SK-N-SH (cell line): ENCODE measurements around the gene ZNF609. TPM values are rescaled to one million over a fixed set of nuclear protein-coding genes. Genes with fewer than 3 reads are reported as not detected.

Experiments
- CTCF ChIA-PET: fragments of 300-600, 350-600 bp; formaldehyde crosslinking; extraction: SDS; loops from one replicate; lab custom pipeline; 2021; lab: Yijun Ruan, JAX
- POLR2A ChIA-PET: fragments of 350-600 bp; sonication (Branson Sonifier 250); formaldehyde crosslinking; extraction: SDS; loops from one replicate; lab custom pipeline; 2020; ENCODE audit warnings: antibody characterized with exemption, inconsistent platforms; lab: Yijun Ruan, JAX
- DNase-seq: peaks from one replicate; pipeline ENCODE4 v3.0.0; 2012
- H2AFZ ChIP-seq: fragments of 200-600 bp; sonication (generic); 2 replicates; pipeline ENCODE4 v1.8.1; 2016; ENCODE audit warnings: antibody characterized with exemption, mild to moderate bottlenecking, low read depth
- H3F3A ChIP-seq: fragments of 200-600 bp; sonication (generic); replicated peaks from 2 replicates; pipeline ENCODE3; 2016; ENCODE audit warnings: antibody characterized with exemption, mild to moderate bottlenecking; ENCODE audit not compliant: insufficient read depth
- H3K27ac ChIP-seq, 2 experiments: fragments of 200-500 bp in 1 of 2; fragments of 200-600 bp in 1 of 2; sonication (Bioruptor generic) in 1 of 2; sonication (generic), shearing (Covaris generic) in 1 of 2; 2 replicates each; pipeline versions ENCODE4 v1.5.1 to v1.6.1; 2014 to 2016; ENCODE audit warnings: low read depth in 2 of 2, inconsistent platforms in 1 of 2, low read length in 1 of 2, mild to moderate bottlenecking in 1 of 2, mixed read lengths in 1 of 2
- H3K27me3 ChIP-seq: fragments of 200-600 bp; sonication (generic), shearing (Covaris generic); 2 replicates; pipeline ENCODE4 v1.6.1; 2016; ENCODE audit warnings: mixed run types; ENCODE audit not compliant: insufficient read depth
- H3K36me3 ChIP-seq, 2 experiments: fragments of 200-500 bp in 1 of 2; fragments of 200-600 bp in 1 of 2; sonication (Bioruptor generic) in 1 of 2; sonication (generic) in 1 of 2; replicated peaks in 1 of 2; 2 replicates each; pipeline versions ENCODE3 to v1.5.1; 2014 to 2016; ENCODE audit warnings: low read length in 1 of 2, mild to moderate bottlenecking in 1 of 2; ENCODE audit not compliant: insufficient read depth in 2 of 2, control insufficient read depth in 1 of 2
- H3K4me1 ChIP-seq, 2 experiments: fragments of 200-500 bp in 1 of 2; fragments of 200-600 bp in 1 of 2; sonication (Bioruptor generic) in 1 of 2; sonication (generic), shearing (Covaris generic) in 1 of 2; 2 replicates each; pipeline versions ENCODE4 v1.5.1 to v1.6.1; 2014 to 2016; ENCODE audit warnings: low read depth in 1 of 2, low read length in 1 of 2, mixed run types in 1 of 2; ENCODE audit not compliant: insufficient read depth in 2 of 2, control insufficient read depth in 1 of 2
- H3K4me2 ChIP-seq: fragments of 200-600 bp; sonication (generic), shearing (Covaris generic); 2 replicates; pipeline ENCODE4 v1.6.1; 2017; ENCODE audit warnings: mixed run types
- H3K4me3 ChIP-seq, 2 experiments: fragments of 200-500 bp in 1 of 2; fragments of 200-600 bp in 1 of 2; sonication (Bioruptor generic) in 1 of 2; sonication (generic), shearing (Covaris generic) in 1 of 2; 2 replicates each; pipeline versions ENCODE4 v1.5.1 to v1.8.1; 2014 to 2016; ENCODE audit warnings: low read depth in 2 of 2, inconsistent platforms in 1 of 2, low read length in 1 of 2, mild to moderate bottlenecking in 1 of 2, mixed read lengths in 1 of 2, moderate library complexity in 1 of 2
- H3K79me2 ChIP-seq: fragments of 200-600 bp; sonication (generic); 2 replicates; pipeline ENCODE4 v1.8.1; 2017; ENCODE audit warnings: mild to moderate bottlenecking; ENCODE audit not compliant: insufficient read depth
- H3K9ac ChIP-seq: fragments of 200-600 bp; sonication (generic); 2 replicates; pipeline ENCODE4 v1.6.1; 2017; ENCODE audit warnings: mixed run types
- H3K9me2 ChIP-seq: fragments of 200-600 bp; sonication (generic); 2 replicates; pipeline ENCODE4 v1.6.1; 2017; ENCODE audit warnings: mixed run types
- H3K9me3 ChIP-seq: fragments of 200-600 bp; sonication (generic); 2 replicates; pipeline ENCODE4 v1.6.1; 2017; ENCODE audit warnings: mixed run types, mild to moderate bottlenecking, moderate library complexity
- H4K20me1 ChIP-seq: fragments of 200-600 bp; sonication (generic); 2 replicates; pipeline ENCODE4 v1.6.1; 2017; ENCODE audit warnings: mild to moderate bottlenecking, mixed run types; ENCODE audit not compliant: insufficient read depth
- ELF1 ChIP-seq: IDR thresholded peaks from 2 replicates; pipeline ENCODE4 v1.4.0; 2012
- FOXM1 ChIP-seq: IDR thresholded peaks from 2 replicates; pipeline ENCODE4 v1.4.0; 2012; ENCODE audit warnings: low read depth, mild to moderate bottlenecking
- GABPA ChIP-seq: IDR thresholded peaks from 2 replicates; pipeline ENCODE4 v1.4.0; 2012; ENCODE audit warnings: low read depth, mild to moderate bottlenecking
- JUND ChIP-seq: IDR thresholded peaks from 2 replicates; pipeline ENCODE4 v1.4.0; 2012
- MEF2A ChIP-seq: IDR thresholded peaks from 2 replicates; pipeline ENCODE4 v1.4.0; 2012; ENCODE audit warnings: low read depth, borderline replicate concordance
- MXI1 ChIP-seq: IDR thresholded peaks from 2 replicates; pipeline ENCODE4 v1.6.1; 2012; ENCODE audit warnings: mild to moderate bottlenecking, low read depth, low read length, improper control_type of control experiment
- NFIC ChIP-seq: IDR thresholded peaks from 2 replicates; pipeline ENCODE4 v1.4.0; 2012; ENCODE audit warnings: borderline replicate concordance
- NRF1 ChIP-seq: IDR thresholded peaks from 2 replicates; pipeline ENCODE4 v1.6.1; 2012; ENCODE audit warnings: low read depth, mild to moderate bottlenecking, low read length
- POLR2AphosphoS5 ChIP-seq: IDR thresholded peaks from 2 replicates; pipeline ENCODE4 v1.6.1; 2012; ENCODE audit warnings: low read depth, low read length
- SMC3 ChIP-seq: IDR thresholded peaks from 2 replicates; pipeline ENCODE4 v1.6.1; 2012; ENCODE audit warnings: low read depth, low read length, improper control_type of control experiment
- TEAD4 ChIP-seq: IDR thresholded peaks from 2 replicates; pipeline ENCODE4 v1.4.0; 2012; ENCODE audit warnings: mild to moderate bottlenecking, borderline replicate concordance; ENCODE audit not compliant: insufficient read depth
- WGBS: methylation state at CpG from one replicate; pipeline ENCODE4 v1.1.6; 2017; ENCODE audit warnings: low lambda C conversion rate; 5-methylcytosine and 5-hydroxymethylcytosine counted together
- polyA plus RNA-seq, 3 experiments: library from polyadenylated mRNA; depleted of rRNA; stranded (reverse); fragments of >200 nt; gene quantifications; 2 replicates each; pipeline ENCODE4 v1.2.3, GENCODE V29; 2012
- TF ChIP-seq, protein P1 (sequence below): IDR thresholded peaks from 2 replicates; pipeline ENCODE4 v1.4.0; 2012; ENCODE audit warnings: low read depth, borderline replicate concordance
- TF ChIP-seq, protein P2 (sequence below): IDR thresholded peaks from 2 replicates; pipeline ENCODE4 v1.6.1; 2012; ENCODE audit warnings: mild to moderate bottlenecking, low read depth, low read length, moderate library complexity
- TF ChIP-seq, protein P3 (sequence below): IDR thresholded peaks from 2 replicates; pipeline ENCODE4 v1.4.0; 2012; ENCODE audit warnings: low read depth
- TF ChIP-seq, protein P4 (sequence below): IDR thresholded peaks from 2 replicates; pipeline ENCODE4; 2012

Gene ZNF609
- polyA plus RNA-seq, 1 of the 3 experiments (the other 2 are of a cell fraction): 12.6 TPM

DNA sequence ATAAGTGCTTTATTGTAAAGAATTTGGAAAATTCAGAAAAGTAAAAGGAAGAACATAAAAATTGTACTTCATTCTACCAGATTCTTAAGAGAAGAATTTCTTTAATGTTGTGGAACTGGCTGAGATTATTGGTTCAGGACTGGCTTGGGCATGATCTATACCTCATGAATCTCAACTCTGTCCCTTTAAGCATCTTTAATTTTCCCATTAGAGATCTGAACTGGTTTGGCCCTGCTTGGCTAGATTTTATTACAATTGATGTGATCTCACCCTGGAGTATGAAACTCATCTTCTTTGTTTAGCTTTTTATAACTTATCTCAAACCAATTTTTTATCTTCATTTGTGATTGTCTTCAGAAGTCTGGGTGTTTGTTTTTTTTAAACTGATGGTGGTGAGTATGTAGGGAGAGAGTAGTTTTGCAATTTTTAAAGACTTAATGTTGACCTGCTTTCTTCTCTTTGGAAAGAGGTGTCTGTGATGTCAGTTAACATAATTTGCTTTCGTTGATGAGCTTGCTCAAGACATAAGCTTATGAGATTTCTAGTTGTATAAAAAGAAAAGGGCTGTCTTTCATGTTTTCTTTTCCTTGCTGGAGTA, 61.9 kb downstream of the ZNF609 start (continued):
- no peak for TF ChIP-seq FOXM1
- TF ChIP-seq, protein P1, sequence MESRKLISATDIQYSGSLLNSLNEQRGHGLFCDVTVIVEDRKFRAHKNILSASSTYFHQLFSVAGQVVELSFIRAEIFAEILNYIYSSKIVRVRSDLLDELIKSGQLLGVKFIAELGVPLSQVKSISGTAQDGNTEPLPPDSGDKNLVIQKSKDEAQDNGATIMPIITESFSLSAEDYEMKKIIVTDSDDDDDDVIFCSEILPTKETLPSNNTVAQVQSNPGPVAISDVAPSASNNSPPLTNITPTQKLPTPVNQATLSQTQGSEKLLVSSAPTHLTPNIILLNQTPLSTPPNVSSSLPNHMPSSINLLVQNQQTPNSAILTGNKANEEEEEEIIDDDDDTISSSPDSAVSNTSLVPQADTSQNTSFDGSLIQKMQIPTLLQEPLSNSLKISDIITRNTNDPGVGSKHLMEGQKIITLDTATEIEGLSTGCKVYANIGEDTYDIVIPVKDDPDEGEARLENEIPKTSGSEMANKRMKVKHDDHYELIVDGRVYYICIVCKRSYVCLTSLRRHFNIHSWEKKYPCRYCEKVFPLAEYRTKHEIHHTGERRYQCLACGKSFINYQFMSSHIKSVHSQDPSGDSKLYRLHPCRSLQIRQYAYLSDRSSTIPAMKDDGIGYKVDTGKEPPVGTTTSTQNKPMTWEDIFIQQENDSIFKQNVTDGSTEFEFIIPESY: no peak

DNA sequence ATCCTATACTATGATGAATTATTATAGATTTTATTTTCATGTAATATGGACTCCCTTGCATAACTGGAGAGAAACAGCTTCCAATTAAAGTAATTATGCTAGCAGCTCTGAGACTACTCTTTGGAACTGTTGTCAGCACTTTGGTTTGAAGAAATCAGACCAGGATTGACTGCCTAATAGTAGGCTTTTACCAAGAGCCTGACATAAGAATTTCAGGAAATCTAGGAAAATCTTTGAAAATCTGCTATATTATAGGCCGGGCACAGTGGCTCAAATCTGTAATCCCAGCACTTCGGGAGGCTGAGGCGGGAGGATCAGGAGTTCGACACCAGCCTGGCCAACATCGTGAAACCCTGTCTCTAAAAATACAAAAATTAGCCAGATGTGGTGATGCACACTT, 62.9 kb downstream of the ZNF609 start:
- no peak for TF ChIP-seq NFIC
- TF ChIP-seq, protein P2, sequence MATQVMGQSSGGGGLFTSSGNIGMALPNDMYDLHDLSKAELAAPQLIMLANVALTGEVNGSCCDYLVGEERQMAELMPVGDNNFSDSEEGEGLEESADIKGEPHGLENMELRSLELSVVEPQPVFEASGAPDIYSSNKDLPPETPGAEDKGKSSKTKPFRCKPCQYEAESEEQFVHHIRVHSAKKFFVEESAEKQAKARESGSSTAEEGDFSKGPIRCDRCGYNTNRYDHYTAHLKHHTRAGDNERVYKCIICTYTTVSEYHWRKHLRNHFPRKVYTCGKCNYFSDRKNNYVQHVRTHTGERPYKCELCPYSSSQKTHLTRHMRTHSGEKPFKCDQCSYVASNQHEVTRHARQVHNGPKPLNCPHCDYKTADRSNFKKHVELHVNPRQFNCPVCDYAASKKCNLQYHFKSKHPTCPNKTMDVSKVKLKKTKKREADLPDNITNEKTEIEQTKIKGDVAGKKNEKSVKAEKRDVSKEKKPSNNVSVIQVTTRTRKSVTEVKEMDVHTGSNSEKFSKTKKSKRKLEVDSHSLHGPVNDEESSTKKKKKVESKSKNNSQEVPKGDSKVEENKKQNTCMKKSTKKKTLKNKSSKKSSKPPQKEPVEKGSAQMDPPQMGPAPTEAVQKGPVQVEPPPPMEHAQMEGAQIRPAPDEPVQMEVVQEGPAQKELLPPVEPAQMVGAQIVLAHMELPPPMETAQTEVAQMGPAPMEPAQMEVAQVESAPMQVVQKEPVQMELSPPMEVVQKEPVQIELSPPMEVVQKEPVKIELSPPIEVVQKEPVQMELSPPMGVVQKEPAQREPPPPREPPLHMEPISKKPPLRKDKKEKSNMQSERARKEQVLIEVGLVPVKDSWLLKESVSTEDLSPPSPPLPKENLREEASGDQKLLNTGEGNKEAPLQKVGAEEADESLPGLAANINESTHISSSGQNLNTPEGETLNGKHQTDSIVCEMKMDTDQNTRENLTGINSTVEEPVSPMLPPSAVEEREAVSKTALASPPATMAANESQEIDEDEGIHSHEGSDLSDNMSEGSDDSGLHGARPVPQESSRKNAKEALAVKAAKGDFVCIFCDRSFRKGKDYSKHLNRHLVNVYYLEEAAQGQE: no peak
- TF ChIP-seq MEF2A: no peak
- no peak for TF ChIP-seq TEAD4
- TF ChIP-seq ELF1: no peak
- H3K79me2 ChIP-seq: peaks cover 93% of the 10 kb centered on the region
- peaks cover 50% of the 10 kb centered on the region for H3F3A ChIP-seq
- ChIA-PET POLR2A (interaction anchor here (0.7 kb wide), 1 partner anchor 110 kb away, joined by 4 read pairs; no protein-coding TSS in a partner anchor), CTCF (no interaction called here)
- H3K4me3 ChIP-seq: no peak overlapping the region
- no peaks in the 10 kb centered on the region for H3K27me3 ChIP-seq
- no peak overlapping the region for H3K9ac ChIP-seq
- no peaks in the 10 kb centered on the region for H3K9me3 ChIP-seq
- H2AFZ ChIP-seq: no peak overlapping the region
- no peak for DNase-seq
- H3K4me2 ChIP-seq: no peak overlapping the region
- H3K4me1 ChIP-seq: peaks cover 13 to 43% of the 10 kb centered on the region in 2 experiments; a peak in 3 of 4 replicates
- H4K20me1 ChIP-seq: peaks cover 20% of the 10 kb centered on the region; the same call in 1 of the 2 replicates
- no peak overlapping the region for H3K27ac ChIP-seq
- no peaks in the 10 kb centered on the region for H3K36me3 ChIP-seq
- no peaks in the 10 kb centered on the region for H3K9me2 ChIP-seq
- 100% methylated on average over 5 of the region's 5 CpGs for WGBS

DNA sequence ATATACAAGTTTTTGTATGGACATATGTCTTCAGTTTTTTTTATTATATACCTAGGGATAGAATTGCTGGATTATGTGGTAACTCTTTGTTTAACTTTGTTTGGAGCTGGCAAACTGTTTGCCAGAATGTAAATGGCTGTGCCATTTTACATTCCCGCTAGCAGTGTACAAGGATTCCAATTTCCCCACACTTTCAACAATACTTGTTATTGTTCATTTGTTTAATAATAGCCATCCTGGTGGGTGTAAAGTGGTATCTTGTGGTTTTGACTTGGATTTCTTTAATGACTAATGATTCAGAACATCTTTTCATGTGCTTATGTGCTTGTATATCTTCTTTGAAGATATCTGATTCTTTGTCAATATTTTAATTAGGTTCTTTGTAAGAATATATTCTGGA, 64.4 kb downstream of the ZNF609 start:
- Histone ChIP-seq H3K9me3 (no peaks in the 10 kb centered on the region), H3K27me3 (no peaks in the 10 kb centered on the region), H3K79me2 (peaks cover 99% of the 10 kb centered on the region), H3F3A (peaks cover 50% of the 10 kb centered on the region), H3K9ac (no peak overlapping the region), H3K36me3 (no peaks in the 10 kb centered on the region), H3K4me2 (no peak overlapping the region; the same call in 1 of the 2 replicates), H3K4me3 (no peak overlapping the region), H3K9me2 (no peaks in the 10 kb centered on the region), H4K20me1 (peaks cover 20% of the 10 kb centered on the region; the same call in 1 of the 2 replicates), H2AFZ (no peak overlapping the region), H3K27ac (peak overlapping the region in 1 of 2 experiments; percentile 75; a peak in 2 of 4 replicates), H3K4me1 (peaks cover 13 to 38% of the 10 kb centered on the region in 2 experiments; a peak in 3 of 4 replicates)
- DNase-seq: no peak
- POLR2A ChIA-PET: no interaction called here
- 87% methylated on average over 1 of the region's 1 CpG for WGBS
- CTCF ChIA-PET: interaction anchor here (1.2 kb wide), 1 partner anchor 11 kb away, joined by 5 read pairs; no protein-coding TSS in a partner anchor
- TF ChIP-seq FOXM1: no peak
- TF ChIP-seq SMC3: no peak
- no peak for TF ChIP-seq POLR2AphosphoS5
- TF ChIP-seq, protein P3, sequence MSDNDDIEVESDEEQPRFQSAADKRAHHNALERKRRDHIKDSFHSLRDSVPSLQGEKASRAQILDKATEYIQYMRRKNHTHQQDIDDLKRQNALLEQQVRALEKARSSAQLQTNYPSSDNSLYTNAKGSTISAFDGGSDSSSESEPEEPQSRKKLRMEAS: no peak
- no peak for TF ChIP-seq NRF1
- TF ChIP-seq, protein P4, sequence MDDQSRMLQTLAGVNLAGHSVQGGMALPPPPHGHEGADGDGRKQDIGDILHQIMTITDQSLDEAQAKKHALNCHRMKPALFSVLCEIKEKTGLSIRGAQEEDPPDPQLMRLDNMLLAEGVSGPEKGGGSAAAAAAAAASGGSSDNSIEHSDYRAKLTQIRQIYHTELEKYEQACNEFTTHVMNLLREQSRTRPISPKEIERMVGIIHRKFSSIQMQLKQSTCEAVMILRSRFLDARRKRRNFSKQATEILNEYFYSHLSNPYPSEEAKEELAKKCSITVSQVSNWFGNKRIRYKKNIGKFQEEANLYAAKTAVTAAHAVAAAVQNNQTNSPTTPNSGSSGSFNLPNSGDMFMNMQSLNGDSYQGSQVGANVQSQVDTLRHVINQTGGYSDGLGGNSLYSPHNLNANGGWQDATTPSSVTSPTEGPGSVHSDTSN: no peak
- no peak for TF ChIP-seq MXI1
- TF ChIP-seq GABPA: no peak
- TF ChIP-seq, protein P2: no peak
- no peak for TF ChIP-seq JUND
